IMR-90 (cell line): Measurements from ENCODE around the gene TOX3. TPM values are rescaled to one million over a fixed set of nuclear protein-coding genes. Genes with fewer than 3 reads are reported as not detected.

Experiments
- ATAC-seq: fragments of 200-7000 bp; cut with Tn5 transposase; 2 replicates; pipeline ENCODE4 v1.9.1; 2020; ENCODE audit warnings: low read depth, mild to moderate bottlenecking, moderate library complexity
- BruUV-seq: library from RNA; stranded (reverse); fragments of 400-500 nt; replicated peaks from 2 replicates; lab custom pipeline; 2021; lab: Mats Ljungman, UMichigan
- CTCF ChIA-PET: fragments of 300-600 bp; formaldehyde crosslinking; extraction: SDS; loops from one replicate; lab custom pipeline; 2021; ENCODE audit warnings: antibody characterized with exemption; lab: Yijun Ruan, JAX
- POLR2A ChIA-PET: fragments of 300-600 bp; sonication (Branson Sonifier 250); formaldehyde crosslinking; loops from one replicate; lab custom pipeline; 2022; ENCODE audit warnings: antibody characterized with exemption; ENCODE audit not compliant: unreplicated experiment; lab: Charles Lee
- DNase-seq: peaks from one replicate; pipeline ENCODE4 v3.0.0; 2013
- H2AFZ ChIP-seq: replicated peaks from 2 replicates; pipeline ENCODE3; 2013; ENCODE audit warnings: low read length, mild to moderate bottlenecking; ENCODE audit not compliant: poor library complexity
- H2AK5ac ChIP-seq: 2 replicates; pipeline ENCODE4 v1.6.1; 2013; ENCODE audit warnings: low read depth, low read length, inconsistent platforms
- H2AK9ac ChIP-seq: replicated peaks from 2 replicates; pipeline ENCODE3; 2013; ENCODE audit warnings: mild to moderate bottlenecking, low read depth, low read length, moderate library complexity; ENCODE audit not compliant: poor library complexity
- H2BK120ac ChIP-seq: 2 replicates; pipeline ENCODE4 v1.6.1; 2013; ENCODE audit warnings: low read depth, low read length, inconsistent platforms
- H2BK15ac ChIP-seq: 3 replicates; pipeline ENCODE4 v1.6.1; 2013; ENCODE audit warnings: low read depth, low read length, inconsistent platforms
- H2BK20ac ChIP-seq: 2 replicates; pipeline ENCODE4 v1.6.1; 2013; ENCODE audit warnings: low read depth, mild to moderate bottlenecking, inconsistent platforms, low read length, moderate library complexity
- H2BK5ac ChIP-seq: 2 replicates; pipeline ENCODE4 v1.6.1; 2013; ENCODE audit warnings: mild to moderate bottlenecking, low read depth, low read length, inconsistent platforms; ENCODE audit not compliant: poor library complexity, severe bottlenecking
- H3K14ac ChIP-seq: replicated peaks from 2 replicates; pipeline ENCODE4 v1.6.1; 2013; ENCODE audit warnings: low read depth, low read length, inconsistent platforms
- H3K18ac ChIP-seq: 2 replicates; pipeline ENCODE4 v1.6.1; 2013; ENCODE audit warnings: low read depth, low read length, control low read depth
- H3K23ac ChIP-seq: 2 replicates; pipeline ENCODE4 v1.6.1; 2013; ENCODE audit warnings: low read depth, low read length, inconsistent platforms
- H3K27ac ChIP-seq: 2 replicates; pipeline ENCODE4 v1.5.1; 2013; ENCODE audit warnings: mild to moderate bottlenecking, control low read depth, low read length; ENCODE audit not compliant: insufficient read depth
- H3K27me3 ChIP-seq: 2 replicates; pipeline ENCODE4 v1.6.1; 2013; ENCODE audit warnings: low read length; ENCODE audit not compliant: control insufficient read depth, insufficient read depth
- H3K36me3 ChIP-seq: 2 replicates; pipeline ENCODE4 v1.6.1; 2013; ENCODE audit warnings: low read length, mixed read lengths; ENCODE audit not compliant: control insufficient read depth, insufficient read depth
- H3K4ac ChIP-seq: 2 replicates; pipeline ENCODE4 v1.6.1; 2013; ENCODE audit warnings: low read depth, low read length, inconsistent platforms
- H3K4me1 ChIP-seq: 2 replicates; pipeline ENCODE4 v1.6.1; 2013; ENCODE audit warnings: low read length, mixed read lengths; ENCODE audit not compliant: control insufficient read depth, insufficient read depth
- H3K4me2 ChIP-seq: 2 replicates; pipeline ENCODE4 v1.6.1; 2013; ENCODE audit warnings: low read depth, mild to moderate bottlenecking, control low read depth, low read length, moderate library complexity
- H3K4me3 ChIP-seq: 2 replicates; pipeline ENCODE4 v1.5.1; 2013; ENCODE audit warnings: low read depth, mild to moderate bottlenecking, control low read depth, low read length, moderate library complexity; ENCODE audit not compliant: insufficient read depth
- H3K56ac ChIP-seq: 2 replicates; pipeline ENCODE4 v1.6.1; 2013; ENCODE audit warnings: low read length, inconsistent platforms; ENCODE audit not compliant: insufficient read depth; ENCODE audit errors: extremely low read depth
- H3K79me1 ChIP-seq, 2 experiments: 2 replicates each; pipeline ENCODE4 v1.6.1; 2013; ENCODE audit warnings: low read length in 2 of 2, inconsistent platforms in 1 of 2, low read depth in 1 of 2
- H3K9ac ChIP-seq: 2 replicates; pipeline ENCODE4 v1.6.1; 2013; ENCODE audit warnings: low read depth, low read length, control low read depth
- H3K9me1 ChIP-seq: 2 replicates; pipeline ENCODE4 v1.6.1; 2013; ENCODE audit warnings: low read length, inconsistent platforms; ENCODE audit not compliant: insufficient read depth
- H3K9me3 ChIP-seq: 2 replicates; pipeline ENCODE4 v1.6.1; 2013; ENCODE audit warnings: low read length; ENCODE audit not compliant: control insufficient read depth, insufficient read depth
- H4K20me1 ChIP-seq: 2 replicates; pipeline ENCODE4 v1.6.1; 2013; ENCODE audit warnings: low read length, inconsistent platforms; ENCODE audit not compliant: insufficient read depth
- H4K5ac ChIP-seq: 2 replicates; pipeline ENCODE4 v1.6.1; 2013; ENCODE audit warnings: mild to moderate bottlenecking, low read depth, low read length, control low read depth
- H4K8ac ChIP-seq, 2 experiments: 2 replicates each; pipeline ENCODE4 v1.6.1; 2013; ENCODE audit warnings: low read depth in 2 of 2, low read length in 2 of 2, control low read depth in 1 of 2, inconsistent platforms in 1 of 2
- H4K91ac ChIP-seq: 2 replicates; pipeline ENCODE4 v1.6.1; 2013; ENCODE audit warnings: low read depth, low read length, inconsistent platforms; ENCODE audit not compliant: insufficient read depth
- MAFK ChIP-seq: IDR thresholded peaks from 2 replicates; pipeline ENCODE4 v1.6.1; 2012; ENCODE audit warnings: low read depth, low read length, improper control_type of control experiment
- MAZ ChIP-seq: IDR thresholded peaks from 2 replicates; pipeline ENCODE4 v1.6.1; 2012; ENCODE audit warnings: low read depth, mild to moderate bottlenecking, low read length, improper control_type of control experiment, moderate library complexity, borderline replicate concordance
- MXI1 ChIP-seq: IDR thresholded peaks from 2 replicates; pipeline ENCODE4 v1.6.1; 2012; ENCODE audit warnings: low read depth, mild to moderate bottlenecking, low read length, moderate library complexity, borderline replicate concordance
- NFE2L2 ChIP-seq: fragments of 150-350 bp; IDR thresholded peaks from 2 replicates; pipeline ENCODE4 v1.6.1; 2016; ENCODE audit warnings: low read depth, mild to moderate bottlenecking, low read length
- RAD21 ChIP-seq: IDR thresholded peaks from 2 replicates; pipeline ENCODE4 v1.6.1; 2012; ENCODE audit warnings: low read length, improper control_type of control experiment
- WGBS, 2 experiments: methylation state at CpG; one replicate each; pipeline versions ENCODE4 v1.1.5 to v1.1.7; 2013; ENCODE audit warnings: missing lambda C conversion rate in 2 of 2; ENCODE audit not compliant: insufficient read length in 1 of 2; ENCODE audit errors: extremely low coverage in 2 of 2; 5-methylcytosine and 5-hydroxymethylcytosine counted together
- dilution Hi-C: fragments of 300-500 bp; cut with HindIII; formaldehyde crosslinking; loops from one replicate; pipeline ENCODE4 v1.14.3; 2018; ENCODE audit warnings: low sequenced_read_pairs; ENCODE audit not compliant: unreplicated experiment
- in situ Hi-C: fragments of 300-500 bp; cut with MboI; formaldehyde crosslinking; loops from 3 replicates; pipeline ENCODE4 v1.14.3; 2019; ENCODE audit warnings: low sequenced_read_pairs, inconsistent platforms, mixed read lengths
- intact Hi-C: fragments of 100-400 bp; cut with micrococcal nuclease; formaldehyde crosslinking; loops from 2 replicates; pipeline ENCODE4 v1.10.0; 2022
- polyA plus RNA-seq, 3 experiments: library from polyadenylated mRNA; depleted of rRNA; stranded (reverse); fragments of >200 nt; gene quantifications; 2 replicates each; pipeline ENCODE4 v1.2.3, GENCODE V29; 2012; ENCODE audit warnings: low replicate concordance in 1 of 3
- total RNA-seq: library from RNA; depleted of rRNA; stranded (reverse); fragments of >200 nt; gene quantifications from 2 replicates; pipeline ENCODE4 v1.2.3, GENCODE V29; 2012

Gene TOX3
- total and polyA plus RNA-seq, 2 of the 4 experiments (the other 2 are of a cell fraction), result not detected

DNA sequence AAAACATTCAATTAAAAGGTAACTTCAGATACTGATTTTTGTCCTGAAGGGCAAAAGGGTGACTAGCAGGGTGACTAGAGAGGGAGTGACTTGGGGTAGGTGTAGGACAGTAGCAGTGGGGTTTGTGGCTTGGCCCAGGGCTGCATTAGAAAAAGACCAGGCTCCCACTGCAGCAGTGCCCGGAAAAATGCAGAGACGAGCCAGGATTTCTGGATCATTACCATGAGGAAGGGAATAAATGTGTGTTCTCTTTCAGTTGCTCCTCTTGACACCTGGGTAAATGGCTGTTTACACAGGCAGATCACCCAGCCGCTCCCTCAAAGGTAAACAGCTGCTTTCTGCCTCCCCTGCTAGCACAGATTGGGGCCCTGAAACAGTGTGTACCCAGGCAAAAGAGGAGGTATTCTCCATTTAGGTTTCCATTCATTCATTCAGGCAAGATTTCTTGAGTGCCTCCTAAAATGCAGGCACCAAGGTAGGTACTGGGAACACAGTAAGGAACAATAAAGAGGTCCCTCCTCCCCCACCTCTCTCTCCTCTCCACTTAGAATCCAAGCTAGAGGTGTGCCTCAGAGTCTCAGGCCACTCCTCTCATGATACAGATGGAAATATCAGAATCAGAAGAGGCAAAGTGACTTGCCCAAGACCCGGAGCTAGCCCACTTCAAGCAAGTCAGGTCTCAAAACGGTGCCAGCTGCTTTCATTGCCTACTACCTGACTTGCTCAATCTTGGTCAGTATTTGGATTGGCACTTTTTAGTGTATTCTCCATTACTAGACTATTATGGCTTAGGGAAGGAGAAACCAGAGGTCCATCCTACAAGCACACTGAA, 15.2 kb upstream of the TOX3 start:
- WGBS, 2 experiments, result no CpG with 5 or more reads among the region's 5 CpGs
- in situ Hi-C loops, result no loop called here

More for the DNA sequence above, 15.2 kb upstream of the TOX3 start:
- Histone ChIP-seq H3K27me3 (no peaks in the 10 kb centered on the region), H3K9ac (no peak overlapping the region), H3K79me1 (no peaks in the 10 kb centered on the region), H2BK15ac (no peak overlapping the region), H3K4me3 (no peak overlapping the region), H2BK120ac (no peak overlapping the region), H2BK20ac (no peak overlapping the region), H4K20me1 (no peaks in the 10 kb centered on the region), H2AK9ac (no peak overlapping the region), H3K27ac (no peak overlapping the region), H4K91ac (no peak overlapping the region), H3K36me3 (no peaks in the 10 kb centered on the region), H3K14ac (no peak overlapping the region), H3K4me1 (no peaks in the 10 kb centered on the region), H3K18ac (no peak overlapping the region), H3K9me1 (no peaks in the 10 kb centered on the region), H3K23ac (no peak overlapping the region), H4K8ac (no peak overlapping the region), H2AFZ (no peak overlapping the region), H3K56ac (no peak overlapping the region), H3K4me2 (no peak overlapping the region), H3K9me3 (peaks cover 3% of the 10 kb centered on the region; the same call in 1 of the 2 replicates), H3K4ac (no peak overlapping the region), H4K5ac (no peak overlapping the region), H2AK5ac (no peak overlapping the region), H2BK5ac (no peak overlapping the region)
- intact Hi-C loops, result no loop called here
- ATAC-seq, result no peak
- no peak for DNase-seq
- CTCF ChIA-PET, result no interaction called here
- dilution Hi-C loops, result no loop called here
- POLR2A ChIA-PET, result no interaction called here
- BruUV-seq, result no TSS peak
- TF ChIP-seq MXI1, result no peak
- TF ChIP-seq MAFK, result no peak
- no peak for TF ChIP-seq NFE2L2
- no peak for TF ChIP-seq RAD21
- no peak for TF ChIP-seq MAZ
